ENCODE results near the gene PROX2.

Gene PROX2

DNA sequence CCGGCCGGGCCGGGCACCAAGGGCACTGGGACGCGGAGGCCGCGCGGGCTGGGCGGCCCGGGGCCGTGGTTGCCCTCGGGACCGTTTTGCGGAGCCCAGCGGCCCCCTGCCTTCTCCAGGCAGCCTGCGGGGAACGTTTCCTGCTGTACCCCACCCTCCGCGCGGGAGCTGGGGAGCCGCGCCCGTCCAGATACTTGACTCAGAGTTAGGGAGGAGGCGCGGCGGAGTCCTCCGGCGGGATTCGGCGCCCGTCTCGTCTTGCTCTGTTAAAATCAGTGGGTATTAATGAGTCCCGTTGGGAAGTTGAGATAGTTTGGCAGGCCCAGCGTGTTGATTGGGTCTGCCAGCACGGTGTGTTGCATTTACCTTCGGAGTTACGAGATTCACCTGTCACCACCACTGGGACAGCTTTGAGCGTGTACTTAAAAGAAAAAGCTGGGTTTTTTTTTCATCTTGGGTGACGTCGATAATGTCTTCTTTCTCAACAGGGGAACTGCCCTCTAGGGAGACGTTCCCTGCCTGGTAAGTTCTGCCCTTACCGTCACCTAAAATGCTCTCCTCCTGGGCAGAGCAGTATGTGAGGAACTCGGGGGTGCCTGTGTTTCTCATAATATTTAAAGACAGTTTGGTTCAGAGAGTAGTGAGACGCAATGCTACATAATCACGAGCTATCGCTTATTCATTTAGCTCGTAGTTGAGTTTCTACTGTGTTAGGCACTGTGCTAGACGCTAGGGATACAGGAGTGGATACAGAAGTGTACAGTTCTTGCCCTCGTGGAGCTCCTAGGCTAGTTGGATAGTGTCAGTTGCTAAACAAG, 6.4 kb upstream of the PROX2 start:
- H3K4me3 ChIP-seq (ENCODE audit: low read depth, low read length), result peak overlapping the region; percentile 96
- TF ChIP-seq, protein P1, sequence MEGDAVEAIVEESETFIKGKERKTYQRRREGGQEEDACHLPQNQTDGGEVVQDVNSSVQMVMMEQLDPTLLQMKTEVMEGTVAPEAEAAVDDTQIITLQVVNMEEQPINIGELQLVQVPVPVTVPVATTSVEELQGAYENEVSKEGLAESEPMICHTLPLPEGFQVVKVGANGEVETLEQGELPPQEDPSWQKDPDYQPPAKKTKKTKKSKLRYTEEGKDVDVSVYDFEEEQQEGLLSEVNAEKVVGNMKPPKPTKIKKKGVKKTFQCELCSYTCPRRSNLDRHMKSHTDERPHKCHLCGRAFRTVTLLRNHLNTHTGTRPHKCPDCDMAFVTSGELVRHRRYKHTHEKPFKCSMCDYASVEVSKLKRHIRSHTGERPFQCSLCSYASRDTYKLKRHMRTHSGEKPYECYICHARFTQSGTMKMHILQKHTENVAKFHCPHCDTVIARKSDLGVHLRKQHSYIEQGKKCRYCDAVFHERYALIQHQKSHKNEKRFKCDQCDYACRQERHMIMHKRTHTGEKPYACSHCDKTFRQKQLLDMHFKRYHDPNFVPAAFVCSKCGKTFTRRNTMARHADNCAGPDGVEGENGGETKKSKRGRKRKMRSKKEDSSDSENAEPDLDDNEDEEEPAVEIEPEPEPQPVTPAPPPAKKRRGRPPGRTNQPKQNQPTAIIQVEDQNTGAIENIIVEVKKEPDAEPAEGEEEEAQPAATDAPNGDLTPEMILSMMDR (IDR thresholded peaks at IDR 0.05; ENCODE audit: low read depth, low read length), result no peak
- TF ChIP-seq MYC (IDR thresholded peaks at IDR 0.05; ENCODE audit: low read depth, low read length) (no peak), POLR2A (IDR thresholded peaks at IDR 0.05; ENCODE audit: extremely low read depth, insufficient read length) (no peak)
- TF ChIP-seq, protein P2, sequence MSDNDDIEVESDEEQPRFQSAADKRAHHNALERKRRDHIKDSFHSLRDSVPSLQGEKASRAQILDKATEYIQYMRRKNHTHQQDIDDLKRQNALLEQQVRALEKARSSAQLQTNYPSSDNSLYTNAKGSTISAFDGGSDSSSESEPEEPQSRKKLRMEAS (IDR thresholded peaks at IDR 0.05; ENCODE audit: low read depth, low read length), result no peak
- peak; percentile 72 for DNase-seq (ENCODE audit: low read depth)

DNA sequence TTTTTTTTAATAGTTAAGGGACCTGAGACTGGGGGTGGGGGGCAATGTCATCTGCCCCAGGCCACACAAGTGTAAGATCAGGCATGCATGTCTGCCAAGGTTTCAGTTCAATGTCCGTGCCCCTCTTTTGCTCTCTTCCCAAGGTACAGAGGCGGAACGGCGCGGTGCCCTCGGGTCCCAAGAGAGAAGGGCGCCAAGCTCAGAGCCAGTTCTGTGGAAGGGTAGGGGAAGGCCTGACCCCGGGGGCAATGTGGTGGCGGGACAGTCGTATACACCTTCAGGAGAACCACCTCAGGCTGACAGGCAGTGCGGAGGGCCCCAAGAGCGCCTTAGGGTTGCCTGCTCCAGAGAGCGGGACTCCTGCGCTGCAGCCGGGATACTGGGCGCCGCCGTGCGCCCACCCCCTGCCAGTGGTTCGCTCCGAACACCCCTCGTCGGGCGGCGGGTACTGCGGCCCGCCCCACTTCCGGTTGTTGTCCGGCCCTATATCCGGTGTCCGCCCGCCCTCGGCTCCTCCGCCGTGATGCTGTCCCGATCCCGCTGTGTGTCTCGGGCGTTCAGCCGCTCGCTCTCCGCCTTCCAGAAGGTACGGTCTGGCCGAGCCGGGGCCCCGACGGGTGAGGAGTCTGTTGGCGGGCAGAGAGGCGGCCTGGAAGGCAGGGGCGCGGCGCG, 5.6 kb upstream of the PROX2 start, which contains the start of gene DLST:
DLST (plus strand) TSS at position 486 of the 672 bp plus-strand sequence; CDS start at position 524, 38 bp downstream.
- H3K4me3 ChIP-seq (ENCODE audit: low read depth, low read length), result peak within 1 kb of the TSS; percentile 96
- peak; percentile 92 for DNase-seq (ENCODE audit: low read depth)
- TF ChIP-seq MYC (IDR thresholded peaks at IDR 0.05; ENCODE audit: low read depth, low read length) (peak; percentile 64), POLR2A (IDR thresholded peaks at IDR 0.05; ENCODE audit: extremely low read depth, insufficient read length) (peak; percentile 86)
- TF ChIP-seq, protein P1 (IDR thresholded peaks at IDR 0.05; ENCODE audit: low read depth, low read length), result no peak
- TF ChIP-seq, protein P2 (IDR thresholded peaks at IDR 0.05; ENCODE audit: low read depth, low read length), result no peak; the same call in 1 of the 2 replicates

DNA sequence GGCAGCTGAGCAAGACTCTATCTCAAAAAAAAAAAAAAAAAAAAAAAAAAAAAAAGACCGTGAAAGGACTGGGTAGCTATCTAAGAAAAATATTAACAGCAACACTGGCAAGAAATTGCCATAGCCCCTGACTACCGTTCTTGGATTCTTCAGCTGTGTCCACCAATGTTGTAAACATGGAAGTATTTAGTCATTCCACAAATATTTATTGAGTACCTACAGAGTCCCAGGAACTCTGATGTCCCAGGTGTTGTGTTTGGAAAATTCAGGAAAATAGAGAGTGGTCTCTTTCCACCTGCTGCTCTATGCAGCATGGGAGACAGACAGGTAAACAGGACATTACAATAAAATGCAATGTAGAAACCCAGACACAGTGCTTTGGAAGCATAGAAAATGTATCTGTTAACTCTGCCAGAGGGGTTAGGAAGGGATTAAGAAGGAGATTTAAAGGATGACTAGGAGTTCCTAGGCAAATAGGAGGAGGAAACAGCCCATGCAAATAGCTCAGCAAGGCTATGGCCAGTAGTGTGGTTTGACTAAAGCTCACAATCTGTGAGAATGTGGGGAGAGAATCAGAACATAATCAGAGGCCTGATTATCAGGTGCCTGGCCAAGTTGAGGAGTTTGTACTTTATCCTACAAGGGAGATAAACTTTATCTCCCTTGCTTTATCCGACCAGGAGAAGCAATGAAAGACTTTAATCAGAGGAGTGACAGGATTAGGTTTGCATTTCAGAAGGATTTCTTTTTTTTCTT, 3.7 kb upstream of the PROX2 start:
- TF ChIP-seq, protein P2 (IDR thresholded peaks at IDR 0.05; ENCODE audit: low read depth, low read length), result no peak
- TF ChIP-seq MYC (IDR thresholded peaks at IDR 0.05; ENCODE audit: low read depth, low read length) (no peak), POLR2A (IDR thresholded peaks at IDR 0.05; ENCODE audit: extremely low read depth, insufficient read length) (no peak)
- TF ChIP-seq, protein P1 (IDR thresholded peaks at IDR 0.05; ENCODE audit: low read depth, low read length), result no peak
- H3K4me3 ChIP-seq (ENCODE audit: low read depth, low read length), result no peak overlapping the region

DNA sequence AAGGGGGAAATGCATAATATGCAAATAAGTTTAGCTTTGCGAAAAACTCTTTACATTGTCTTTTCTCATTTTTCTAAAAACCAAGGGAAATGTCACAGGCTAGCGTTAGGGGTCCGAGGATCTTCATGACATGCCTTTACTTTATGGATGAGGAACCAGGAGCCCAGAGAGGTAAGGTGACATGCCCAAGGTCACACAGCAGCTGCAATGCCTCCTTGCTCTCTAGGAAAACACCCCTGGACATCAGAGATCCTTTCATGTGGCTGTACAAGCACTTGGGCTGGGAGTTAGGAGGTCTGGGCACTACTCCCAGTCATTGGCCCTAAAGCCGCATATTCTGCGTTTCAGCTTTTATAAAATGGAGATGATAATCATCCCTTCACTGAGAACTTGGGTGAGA, 741 bp downstream of the PROX2 start:
- H3K4me3 ChIP-seq (ENCODE audit: low read depth, low read length), result no peak overlapping the region
- no peak for TF ChIP-seq MYC (IDR thresholded peaks at IDR 0.05; ENCODE audit: low read depth, low read length)
- no peak for TF ChIP-seq POLR2A (IDR thresholded peaks at IDR 0.05; ENCODE audit: extremely low read depth, insufficient read length)
- TF ChIP-seq, protein P2 (IDR thresholded peaks at IDR 0.05; ENCODE audit: low read depth, low read length), result no peak
- TF ChIP-seq, protein P1 (IDR thresholded peaks at IDR 0.05; ENCODE audit: low read depth, low read length), result no peak
- no peak for DNase-seq (ENCODE audit: low read depth)

More for the DNA sequence above, 3.7 kb upstream of the PROX2 start:
- no peak for DNase-seq (ENCODE audit: low read depth)

DNA sequence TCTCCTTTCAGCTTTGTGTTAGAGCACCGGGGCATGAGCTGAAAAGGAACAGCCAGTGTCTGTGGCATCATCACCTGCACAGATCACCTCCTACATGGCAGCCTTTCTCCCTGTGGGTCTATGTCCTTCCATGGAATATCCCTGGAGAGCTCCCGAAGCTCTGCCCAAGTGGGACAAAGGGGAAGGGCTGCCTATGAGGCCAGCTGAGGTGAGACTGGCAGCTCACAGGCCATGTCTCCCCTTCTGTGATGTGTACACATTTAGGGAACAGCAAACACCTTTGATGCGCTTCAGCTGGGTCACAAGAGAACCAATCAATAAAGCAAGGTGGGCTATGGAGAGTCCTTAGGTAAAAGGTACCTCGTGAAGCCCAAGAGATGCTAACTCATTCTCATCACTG, 4.1 kb downstream of the PROX2 start:
- TF ChIP-seq, protein P1 (IDR thresholded peaks at IDR 0.05; ENCODE audit: low read depth, low read length), result no peak
- TF ChIP-seq MYC (IDR thresholded peaks at IDR 0.05; ENCODE audit: low read depth, low read length) (no peak), POLR2A (IDR thresholded peaks at IDR 0.05; ENCODE audit: extremely low read depth, insufficient read length) (no peak)
- TF ChIP-seq, protein P2 (IDR thresholded peaks at IDR 0.05; ENCODE audit: low read depth, low read length), result no peak
- DNase-seq (ENCODE audit: low read depth), result no peak
- no peak overlapping the region for H3K4me3 ChIP-seq (ENCODE audit: low read depth, low read length)

All from NB4 (cell line).